Loucy (cell line): ENCODE data around the gene TMEM132C.

Experiments
- H2AFZ ChIP-seq: fragments of 200-600 bp; sonication (generic); 2 replicates; pipeline ENCODE4 v1.6.0; 2016; ENCODE audit warnings: antibody characterized with exemption, mild to moderate bottlenecking, low read length, moderate library complexity
- H3F3A ChIP-seq: fragments of 200-600 bp; 2 replicates; pipeline ENCODE4 v1.6.0; 2016; ENCODE audit warnings: antibody characterized with exemption, low read depth, mild to moderate bottlenecking
- H3K27me3 ChIP-seq: fragments of 200-600 bp; sonication (generic); 2 replicates; pipeline ENCODE4 v1.6.1; 2014; ENCODE audit warnings: low read length, mild to moderate bottlenecking; ENCODE audit not compliant: insufficient read depth, poor library complexity, severe bottlenecking
- H3K36me3 ChIP-seq: fragments of 200-600 bp; sonication (generic); 2 replicates; pipeline ENCODE4 v1.6.1; 2016; ENCODE audit warnings: low read length; ENCODE audit not compliant: insufficient read depth
- H3K4me1 ChIP-seq: fragments of 200-600 bp; sonication (generic); 2 replicates; pipeline ENCODE4 v1.5.1; 2014; ENCODE audit warnings: low read length, mild to moderate bottlenecking; ENCODE audit not compliant: insufficient read depth, poor library complexity, severe bottlenecking
- H3K4me2 ChIP-seq: fragments of 200-600 bp; sonication (generic); 2 replicates; pipeline ENCODE4 v1.6.0; 2014; ENCODE audit warnings: antibody characterized with exemption, low read length, low read depth, mild to moderate bottlenecking; ENCODE audit not compliant: poor library complexity, severe bottlenecking
- H3K4me3 ChIP-seq: fragments of 200-600 bp; sonication (generic); 2 replicates; pipeline ENCODE4 v1.5.1; 2014; ENCODE audit warnings: low read length, mild to moderate bottlenecking, mixed read lengths; ENCODE audit not compliant: poor library complexity, severe bottlenecking
- H3K79me2 ChIP-seq: fragments of 200-600 bp; sonication (generic); 2 replicates; pipeline ENCODE4 v1.6.1; 2014; ENCODE audit warnings: low read length; ENCODE audit not compliant: insufficient read depth
- H3K9ac ChIP-seq: fragments of 200-600 bp; sonication (generic); 2 replicates; pipeline ENCODE4 v1.6.0; 2014; ENCODE audit warnings: mild to moderate bottlenecking, low read depth, low read length, moderate library complexity; ENCODE audit not compliant: poor library complexity, severe bottlenecking
- H3K9me2 ChIP-seq: fragments of 200-600 bp; sonication (generic); replicated peaks from 2 replicates; pipeline ENCODE4 v1.6.1; 2016; ENCODE audit warnings: low read depth, low read length, mixed read lengths
- H3K9me3 ChIP-seq: fragments of 200-600 bp; sonication (generic); 2 replicates; pipeline ENCODE4 v1.6.1; 2014; ENCODE audit warnings: mild to moderate bottlenecking, antibody characterized with exemption, low read length, low read depth; ENCODE audit not compliant: insufficient read depth
- H4K20me1 ChIP-seq: fragments of 200-600 bp; sonication (generic); 2 replicates; pipeline ENCODE4 v1.6.0; 2014; ENCODE audit warnings: antibody characterized with exemption, low read length, mild to moderate bottlenecking; ENCODE audit not compliant: insufficient read depth, poor library complexity, severe bottlenecking
- CTCF ChIP-seq: fragments of 200-600 bp; sonication (generic); conservative IDR thresholded peaks from 2 replicates; pipeline ENCODE4 v1.5.1; 2014; ENCODE audit warnings: mild to moderate bottlenecking, antibody characterized with exemption, low read length
- EZH2phosphoT487 ChIP-seq: fragments of 200-600 bp; IDR thresholded peaks from 2 replicates; pipeline ENCODE4 v1.6.1; 2018; ENCODE audit warnings: antibody characterized with exemption, mild to moderate bottlenecking, moderate library complexity, borderline replicate concordance

TMEM132C gene

GRCh38 chr12:128458301-128458974 lies 191.5 kb downstream of the TMEM132C start:
- Histone ChIP-seq H3K9me2 (no peaks in the 10 kb centered on the region), H3K4me3 (no peak overlapping the region), H3K36me3 (no peaks in the 10 kb centered on the region), H3F3A (no peaks in the 10 kb centered on the region), H2AFZ (no peak overlapping the region), H3K79me2 (no peaks in the 10 kb centered on the region), H3K4me1 (no peaks in the 10 kb centered on the region), H3K9me3 (peaks cover 3% of the 10 kb centered on the region; the same call in 1 of the 2 replicates), H4K20me1 (no peaks in the 10 kb centered on the region), H3K27me3 (no peaks in the 10 kb centered on the region), H3K4me2 (no peak overlapping the region), H3K9ac (no peak overlapping the region)
- TF ChIP-seq EZH2phosphoT487 (no peak), CTCF (no peak)

GRCh38 chr12:128459067-128459466 lies 192.1 kb downstream of the TMEM132C start:
- Histone ChIP-seq H3K9me3 (peaks cover 5% of the 10 kb centered on the region; the same call in 1 of the 2 replicates), H3K4me3 (no peak overlapping the region), H3K4me1 (no peaks in the 10 kb centered on the region), H2AFZ (no peak overlapping the region), H3K4me2 (no peak overlapping the region), H3K27me3 (no peaks in the 10 kb centered on the region), H4K20me1 (no peaks in the 10 kb centered on the region), H3F3A (no peaks in the 10 kb centered on the region), H3K79me2 (no peaks in the 10 kb centered on the region), H3K36me3 (no peaks in the 10 kb centered on the region), H3K9me2 (no peaks in the 10 kb centered on the region), H3K9ac (no peak overlapping the region)
- no peak for TF ChIP-seq EZH2phosphoT487
- no peak for TF ChIP-seq CTCF

GRCh38 chr12:128463881-128464280 lies 196.9 kb downstream of the TMEM132C start:
- no peaks in the 10 kb centered on the region for H3K4me1 ChIP-seq
- no peaks in the 10 kb centered on the region for H3F3A ChIP-seq
- H2AFZ ChIP-seq, result no peak overlapping the region
- peaks cover 6% of the 10 kb centered on the region; the same call in 1 of the 2 replicates for H3K9me3 ChIP-seq
- no peaks in the 10 kb centered on the region for H3K36me3 ChIP-seq
- H3K4me3 ChIP-seq, result no peak overlapping the region
- no peaks in the 10 kb centered on the region for H3K27me3 ChIP-seq
- H3K9ac ChIP-seq, result no peak overlapping the region
- H3K4me2 ChIP-seq, result no peak overlapping the region
- TF ChIP-seq EZH2phosphoT487, result no peak
- TF ChIP-seq CTCF, result no peak
- H3K79me2 ChIP-seq, result no peaks in the 10 kb centered on the region
- H4K20me1 ChIP-seq, result no peaks in the 10 kb centered on the region
- no peaks in the 10 kb centered on the region for H3K9me2 ChIP-seq
